HG02759 (cell line): ENCODE data around the gene ZBTB7B.
A peak's percentile ranks its signal among the peaks of the same experiment; 100 is the strongest.

Experiments used
- ATAC-seq: cut with Tn5 transposase; IDR thresholded peaks from one replicate; pipeline ENCODE4 v1.9.1; 2021; ENCODE audit warnings: mild to moderate bottlenecking, moderate library complexity; ENCODE audit not compliant: unreplicated experiment

The ZBTB7B gene

DNA sequence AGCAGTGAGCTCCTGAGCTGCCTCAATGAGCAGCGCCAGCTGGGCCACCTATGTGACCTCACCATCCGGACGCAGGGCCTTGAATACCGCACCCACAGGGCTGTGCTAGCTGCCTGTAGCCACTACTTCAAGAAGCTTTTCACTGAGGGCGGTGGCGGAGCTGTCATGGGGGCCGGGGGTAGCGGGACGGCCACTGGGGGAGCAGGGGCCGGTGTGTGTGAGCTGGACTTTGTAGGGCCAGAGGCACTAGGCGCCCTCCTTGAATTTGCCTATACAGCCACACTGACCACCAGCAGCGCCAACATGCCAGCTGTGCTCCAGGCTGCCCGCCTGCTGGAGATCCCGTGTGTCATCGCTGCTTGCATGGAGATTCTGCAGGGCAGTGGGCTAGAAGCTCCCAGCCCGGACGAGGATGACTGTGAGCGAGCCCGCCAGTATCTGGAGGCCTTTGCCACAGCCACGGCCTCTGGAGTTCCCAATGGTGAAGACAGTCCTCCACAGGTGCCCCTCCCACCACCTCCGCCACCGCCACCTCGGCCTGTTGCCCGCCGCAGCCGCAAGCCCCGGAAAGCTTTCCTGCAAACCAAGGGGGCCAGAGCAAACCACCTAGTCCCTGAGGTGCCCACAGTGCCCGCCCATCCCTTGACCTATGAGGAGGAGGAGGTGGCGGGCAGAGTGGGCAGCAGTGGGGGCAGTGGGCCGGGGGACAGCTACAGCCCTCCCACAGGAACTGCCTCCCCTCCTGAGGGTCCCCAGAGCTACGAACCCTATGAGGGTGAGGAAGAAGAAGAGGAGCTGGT lies 12.3 kb downstream of the ZBTB7B start:
- ATAC-seq = no peak

DNA sequence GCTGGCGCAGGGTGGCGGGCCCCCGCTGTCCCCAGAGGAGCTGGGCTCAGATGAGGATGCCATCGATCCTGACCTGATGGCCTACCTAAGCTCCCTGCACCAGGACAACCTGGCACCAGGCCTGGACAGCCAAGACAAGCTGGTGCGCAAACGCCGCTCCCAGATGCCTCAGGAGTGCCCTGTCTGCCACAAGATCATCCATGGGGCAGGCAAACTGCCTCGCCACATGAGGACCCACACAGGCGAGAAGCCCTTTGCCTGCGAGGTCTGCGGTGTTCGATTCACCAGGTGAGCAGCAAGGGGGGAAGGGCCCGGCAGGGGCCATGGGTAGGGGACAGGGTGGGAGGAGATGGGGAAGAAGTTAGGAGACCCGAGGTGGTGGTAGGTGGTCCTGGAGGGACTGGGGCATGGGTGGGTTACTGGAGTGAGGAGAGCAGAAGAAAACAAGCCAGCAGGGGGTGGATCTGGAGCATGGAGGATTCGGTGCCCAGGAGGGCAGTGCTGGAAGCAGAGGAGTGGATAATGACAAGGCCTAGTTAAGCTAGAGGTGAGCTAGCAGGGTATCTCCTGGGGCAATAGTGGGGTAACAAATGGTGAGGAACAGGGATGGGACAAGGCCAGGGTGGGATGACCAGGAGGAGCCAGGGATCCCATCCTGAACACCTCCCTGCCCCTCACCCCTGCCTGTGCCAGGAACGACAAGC lies 13.1 kb downstream of the ZBTB7B start:
- ATAC-seq = no peak

DNA sequence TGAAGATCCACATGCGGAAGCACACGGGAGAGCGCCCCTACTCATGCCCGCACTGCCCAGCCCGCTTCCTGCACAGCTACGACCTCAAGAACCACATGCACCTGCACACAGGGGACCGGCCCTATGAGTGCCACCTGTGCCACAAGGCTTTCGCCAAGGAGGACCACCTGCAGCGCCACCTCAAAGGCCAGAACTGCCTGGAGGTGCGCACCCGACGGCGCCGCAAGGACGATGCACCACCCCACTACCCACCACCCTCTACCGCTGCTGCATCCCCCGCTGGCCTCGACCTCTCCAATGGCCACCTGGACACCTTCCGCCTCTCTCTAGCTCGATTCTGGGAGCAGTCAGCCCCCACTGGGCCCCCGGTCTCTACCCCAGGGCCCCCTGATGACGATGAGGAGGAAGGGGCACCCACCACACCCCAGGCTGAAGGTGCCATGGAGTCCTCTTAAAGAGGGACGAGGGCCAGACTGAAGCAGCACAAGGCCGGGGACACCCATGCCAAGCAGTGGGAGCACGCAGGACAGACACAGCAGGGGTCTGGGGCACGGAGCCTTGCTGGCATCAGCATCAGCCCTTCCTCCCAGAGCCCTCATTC lies 13.7 kb downstream of the ZBTB7B start:
- no peak for ATAC-seq

DNA sequence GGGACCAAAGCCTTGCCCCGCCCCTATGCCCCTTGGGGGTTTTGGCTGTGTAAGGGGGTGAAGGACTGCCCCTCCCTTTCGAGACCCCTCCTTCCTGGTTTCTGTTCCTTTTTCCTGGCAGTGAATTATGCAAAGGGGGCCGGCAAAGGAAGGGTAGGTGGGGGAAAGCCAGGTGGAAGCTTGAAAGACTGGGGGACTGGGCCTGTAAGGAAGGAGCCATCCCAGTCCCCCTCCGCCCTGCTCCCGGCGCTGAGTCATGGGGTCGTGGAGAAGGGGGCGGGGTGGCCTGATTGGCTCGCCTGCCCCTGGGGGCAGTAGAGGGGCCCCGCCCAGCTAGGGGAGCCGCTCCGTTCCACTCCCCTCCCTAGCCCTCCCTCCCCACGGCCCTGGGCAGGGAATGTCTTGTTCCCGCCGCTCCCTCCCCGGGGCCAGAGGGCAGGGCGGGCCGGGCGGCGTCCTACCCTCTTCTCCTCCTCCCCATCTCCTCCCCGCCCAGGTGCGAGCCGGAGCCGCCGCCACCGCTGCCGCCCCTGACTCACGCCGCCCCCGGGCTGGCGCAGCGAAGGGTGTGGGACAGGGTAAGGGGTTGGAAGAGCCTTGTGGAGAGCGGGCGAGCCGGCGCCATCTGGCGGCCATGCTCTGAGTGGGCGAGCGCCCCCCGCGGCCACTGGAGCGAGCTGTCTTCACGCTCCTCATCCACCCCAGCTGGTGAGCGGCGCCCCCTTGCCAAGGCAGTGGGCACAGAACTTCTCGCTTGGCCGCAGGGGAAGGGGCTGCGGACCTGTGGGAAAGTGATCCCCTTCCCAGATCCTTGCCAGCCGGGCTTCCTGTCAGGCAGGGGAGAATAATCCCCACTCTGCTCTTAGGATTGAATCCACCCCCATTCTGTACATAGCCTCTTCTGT lies 14.7 kb downstream of the ZBTB7B start:
- ATAC-seq = peak; percentile 80

DNA sequence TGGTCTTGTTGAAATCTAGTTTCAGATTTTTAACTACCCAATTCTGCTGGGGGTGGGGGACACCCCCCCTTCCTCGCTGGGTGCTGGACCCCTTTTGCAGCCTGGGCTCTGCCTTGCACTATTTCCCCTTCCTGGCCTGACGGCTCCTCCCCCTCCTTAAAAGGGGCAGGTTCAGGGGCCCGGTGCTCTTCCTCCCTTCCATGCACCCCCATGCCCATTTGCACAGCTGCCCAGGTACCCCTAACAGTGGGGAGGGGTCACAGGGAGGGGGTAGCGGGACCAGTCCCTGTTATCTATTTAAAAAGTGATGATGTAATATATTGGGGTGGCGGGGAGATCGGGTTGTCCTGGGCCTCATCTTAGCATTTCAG lies 15.3 kb downstream of the ZBTB7B start:
- peak; percentile 16 for ATAC-seq

DNA sequence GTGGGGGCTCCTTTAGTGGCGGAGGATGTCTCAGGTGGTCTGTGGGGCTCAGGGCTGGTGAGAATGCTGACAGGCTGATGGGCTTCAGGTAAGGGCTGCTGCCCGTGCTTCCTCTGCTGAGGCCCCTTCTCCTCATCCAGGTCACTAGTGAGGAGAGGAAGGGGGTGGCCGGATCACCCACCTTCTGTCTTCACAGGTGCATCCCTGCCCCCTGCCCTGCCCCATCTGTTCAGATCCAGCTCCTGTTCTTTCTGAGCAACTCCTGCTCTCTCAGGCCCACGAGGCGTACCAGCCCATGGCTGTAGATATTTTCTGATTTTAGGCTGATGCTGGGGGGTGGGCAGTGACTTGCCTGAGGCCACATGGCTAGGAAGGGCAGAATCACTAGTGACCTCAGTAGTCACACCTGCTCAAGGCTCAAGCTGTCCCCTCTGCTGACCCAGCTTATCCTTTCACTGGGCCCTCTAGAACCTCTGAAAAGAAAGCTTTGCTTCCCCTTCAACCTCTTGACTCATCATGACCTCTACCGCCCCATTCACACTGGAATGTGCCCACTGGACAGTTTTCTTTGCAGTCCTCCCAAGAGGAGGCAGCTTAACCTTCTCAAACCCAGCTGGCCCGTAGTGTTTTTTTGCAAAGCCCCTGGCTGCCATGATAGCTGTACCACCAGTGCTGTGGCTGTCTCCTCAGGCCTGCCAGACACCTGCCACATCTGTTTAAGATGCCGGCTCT lies 16.2 kb downstream of the ZBTB7B start:
- ATAC-seq = no peak

DNA sequence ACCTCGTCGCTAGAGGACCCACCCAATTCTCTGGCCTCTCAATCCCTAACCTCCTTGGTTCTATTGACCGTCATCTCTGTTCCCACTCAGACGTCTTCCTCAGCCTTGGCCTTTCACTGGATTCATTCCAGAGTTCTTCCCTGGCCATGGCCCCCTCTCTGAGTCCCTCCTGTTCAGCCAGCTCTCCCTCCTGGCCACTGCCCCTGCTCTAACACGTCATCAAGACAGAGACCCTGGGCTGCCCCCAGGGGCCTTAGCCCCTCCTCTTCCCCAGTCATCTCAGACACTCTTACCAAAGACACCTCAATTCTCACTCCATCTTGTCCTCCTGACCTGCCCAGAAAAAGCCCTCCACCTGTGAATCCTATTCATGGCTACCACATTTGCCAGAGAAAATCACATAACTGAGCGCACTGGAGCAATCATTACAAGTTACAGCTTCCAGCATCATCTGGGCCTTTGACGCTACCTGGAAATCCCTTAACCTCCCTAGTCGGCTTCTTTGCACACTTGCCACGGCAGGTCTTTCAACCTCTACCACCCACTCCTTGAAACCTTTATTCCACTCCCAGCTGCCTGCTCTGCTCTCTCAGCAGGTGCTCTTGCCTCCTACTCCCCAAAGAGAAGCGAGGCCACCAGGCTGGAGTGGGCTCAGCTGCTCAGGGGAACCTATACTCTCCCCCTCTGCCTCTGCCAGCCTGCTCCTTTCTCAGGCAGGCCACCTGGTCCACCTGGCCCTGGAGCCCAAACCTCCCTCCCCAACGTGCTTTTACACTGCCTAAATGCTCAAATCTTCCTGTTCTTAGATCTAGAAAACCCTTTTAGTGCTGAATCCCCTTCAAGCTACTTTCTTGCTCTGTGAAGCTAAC lies 17.0 kb downstream of the ZBTB7B start:
- ATAC-seq = no peak

DNA sequence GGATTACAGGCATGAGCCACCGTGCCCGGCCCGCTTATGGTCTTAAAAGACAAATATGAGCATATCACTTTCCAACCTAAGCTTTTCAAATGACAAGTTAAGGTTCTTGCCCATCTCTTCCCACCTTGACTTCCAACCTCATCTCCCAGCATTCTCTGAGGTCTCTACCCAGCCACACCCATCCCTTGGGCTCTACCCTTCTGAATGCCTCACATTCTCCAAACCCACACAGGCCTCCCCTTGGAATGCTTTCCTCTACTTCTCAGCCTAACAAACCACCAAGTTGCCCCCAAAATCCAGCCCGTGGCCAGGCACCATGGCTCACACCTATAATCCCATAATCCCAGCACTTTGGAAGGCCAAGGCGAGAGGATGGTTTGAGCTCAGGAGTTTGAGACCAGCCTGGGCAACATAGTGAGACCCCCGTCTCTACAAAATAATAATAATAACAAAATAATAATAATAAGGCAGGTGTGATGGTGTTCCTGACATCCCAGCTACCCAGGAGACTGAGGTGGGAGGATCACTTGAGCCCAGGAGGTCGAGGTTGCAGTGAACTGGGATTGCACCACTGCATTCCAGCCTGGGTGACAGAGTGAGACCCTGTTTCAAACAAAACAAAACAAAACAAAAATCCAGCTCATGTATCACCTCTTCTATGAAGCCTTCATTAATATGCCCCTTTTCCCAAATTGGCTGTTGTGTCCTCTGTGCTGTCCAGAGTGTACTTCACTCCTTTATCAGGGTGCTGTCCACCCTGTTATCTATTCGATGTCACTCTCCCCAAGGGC lies 19.7 kb downstream of the ZBTB7B start:
- no peak for ATAC-seq

DNA sequence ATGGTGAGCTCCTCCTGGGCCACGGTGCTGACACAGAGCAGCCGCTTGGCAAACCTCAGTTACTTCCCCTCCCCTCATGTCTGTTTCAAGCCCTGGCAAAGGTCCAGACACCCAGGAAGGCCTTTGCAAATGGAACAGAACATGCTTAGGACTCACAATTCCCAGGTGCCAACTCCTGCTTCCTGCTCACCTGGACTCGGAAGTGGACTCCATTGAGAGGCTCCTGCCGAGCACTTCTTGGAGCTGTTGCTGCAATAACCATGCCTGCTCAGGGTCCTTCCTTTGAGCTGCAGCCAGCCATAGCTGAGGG lies 20.3 kb downstream of the ZBTB7B start:
- no peak for ATAC-seq

DNA sequence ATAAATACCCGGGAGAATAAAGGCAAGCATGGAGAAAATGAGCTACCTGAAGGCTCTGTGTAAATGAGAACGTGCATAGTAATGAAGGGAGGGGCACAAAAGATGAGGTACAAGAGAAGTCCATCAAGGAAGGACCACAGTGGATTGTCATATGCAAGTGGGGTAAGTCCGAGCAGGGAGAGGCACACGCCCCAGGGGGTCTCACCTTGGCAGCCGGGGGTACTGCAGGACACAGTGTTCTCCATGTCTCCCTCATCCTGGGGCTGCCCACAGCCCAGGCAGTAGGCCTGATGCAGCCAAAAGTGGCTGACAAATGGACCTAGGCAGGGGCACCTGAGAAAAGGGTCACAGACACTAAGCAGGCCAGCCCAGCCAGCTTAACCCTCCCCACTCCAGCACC lies 21.0 kb downstream of the ZBTB7B start:
- no peak for ATAC-seq

DNA sequence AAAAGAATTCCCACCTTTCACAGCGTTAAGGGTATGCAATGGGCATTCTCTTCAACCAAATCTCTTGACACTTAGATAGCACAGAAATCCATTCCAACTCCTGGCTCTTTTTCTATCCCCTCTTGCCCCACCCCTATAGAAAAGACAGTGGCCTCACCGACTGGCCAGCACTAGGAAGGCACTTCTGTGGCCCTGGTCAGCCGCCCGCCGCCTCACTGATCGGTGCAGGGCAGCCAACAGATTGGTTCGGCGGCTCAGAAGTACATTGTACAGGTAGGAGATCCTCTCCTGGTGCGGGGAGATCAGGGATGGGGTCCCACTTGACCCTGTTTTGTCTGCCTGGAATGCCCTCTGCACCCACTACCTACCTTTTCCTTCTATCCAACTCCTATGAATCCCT lies 21.7 kb downstream of the ZBTB7B start:
- no peak for ATAC-seq

DNA sequence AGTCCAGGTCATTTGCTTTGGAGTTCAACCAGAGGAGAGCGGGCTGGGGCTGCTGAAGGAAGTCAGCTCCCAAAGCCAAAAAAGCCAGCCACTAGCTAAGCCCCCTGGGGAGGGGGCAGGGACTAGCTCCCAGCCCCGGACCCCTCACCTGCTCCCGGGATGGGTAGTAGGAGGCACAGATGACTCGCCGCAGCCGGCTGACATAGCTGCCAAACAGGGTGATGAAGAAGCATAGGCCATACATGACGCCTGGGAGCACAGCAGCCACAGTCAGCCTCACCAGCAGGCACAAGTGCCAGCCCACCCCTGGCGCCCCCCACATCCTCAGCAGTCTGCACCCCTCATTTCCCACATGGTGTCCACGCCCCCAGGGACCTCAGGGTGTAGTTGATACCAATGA lies 23.6 kb downstream of the ZBTB7B start:
- ATAC-seq = no peak

DNA sequence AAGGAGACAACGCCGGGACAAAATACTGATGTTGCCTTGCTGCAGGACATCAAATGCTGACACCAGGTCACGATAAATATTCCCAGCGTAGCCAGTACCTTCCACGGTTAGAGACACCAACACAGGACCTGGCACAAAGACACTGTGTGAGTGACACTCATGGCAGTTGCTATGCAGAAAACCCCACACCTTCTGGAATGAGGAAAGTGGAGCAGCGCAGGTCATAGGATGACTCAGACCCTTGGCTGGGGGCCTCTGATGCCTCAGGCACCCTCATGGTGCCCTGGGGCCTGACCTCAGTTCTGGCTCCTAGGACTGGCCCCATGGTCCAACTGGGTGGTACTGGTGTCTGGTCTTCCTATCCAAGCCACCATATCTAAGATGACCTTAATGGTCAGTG lies 24.0 kb downstream of the ZBTB7B start:
- ATAC-seq = no peak

DNA sequence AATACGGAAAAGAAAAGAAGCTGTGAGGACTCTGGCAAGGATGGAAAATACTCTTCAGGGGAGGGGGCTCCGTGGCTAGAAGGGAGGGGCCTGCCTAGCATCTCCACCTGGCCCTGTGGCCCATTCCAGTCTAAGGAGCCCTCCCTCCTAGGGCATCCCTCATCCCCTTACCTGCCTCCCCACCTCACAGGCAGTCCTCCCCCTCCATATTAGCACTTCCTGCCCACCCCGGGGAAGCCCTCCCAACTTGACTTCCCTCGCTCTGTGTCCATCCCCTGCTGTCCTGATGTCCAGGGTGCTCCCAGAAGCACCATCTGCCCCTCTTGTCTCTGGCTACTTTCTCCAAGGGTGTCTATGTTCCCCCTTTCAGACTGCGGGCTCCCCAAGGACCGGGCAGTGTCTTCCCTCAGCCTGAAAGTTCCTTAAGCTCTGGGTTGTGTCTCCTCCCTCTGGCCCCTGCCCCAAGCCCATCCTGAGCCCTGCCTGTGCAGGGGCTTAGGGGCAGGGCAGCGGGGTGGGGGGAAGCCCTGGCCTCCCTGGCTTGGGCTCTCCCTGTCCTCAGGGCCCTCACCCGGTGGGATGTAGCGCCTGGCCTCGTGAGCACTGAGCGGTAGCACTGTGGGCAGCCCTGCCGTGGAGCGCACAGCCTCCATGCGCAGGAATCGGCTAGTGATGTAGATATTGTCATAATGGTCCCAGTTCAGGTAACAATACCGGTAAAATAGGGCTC lies 27.1 kb downstream of the ZBTB7B start:
- ATAC-seq = no peak

DNA sequence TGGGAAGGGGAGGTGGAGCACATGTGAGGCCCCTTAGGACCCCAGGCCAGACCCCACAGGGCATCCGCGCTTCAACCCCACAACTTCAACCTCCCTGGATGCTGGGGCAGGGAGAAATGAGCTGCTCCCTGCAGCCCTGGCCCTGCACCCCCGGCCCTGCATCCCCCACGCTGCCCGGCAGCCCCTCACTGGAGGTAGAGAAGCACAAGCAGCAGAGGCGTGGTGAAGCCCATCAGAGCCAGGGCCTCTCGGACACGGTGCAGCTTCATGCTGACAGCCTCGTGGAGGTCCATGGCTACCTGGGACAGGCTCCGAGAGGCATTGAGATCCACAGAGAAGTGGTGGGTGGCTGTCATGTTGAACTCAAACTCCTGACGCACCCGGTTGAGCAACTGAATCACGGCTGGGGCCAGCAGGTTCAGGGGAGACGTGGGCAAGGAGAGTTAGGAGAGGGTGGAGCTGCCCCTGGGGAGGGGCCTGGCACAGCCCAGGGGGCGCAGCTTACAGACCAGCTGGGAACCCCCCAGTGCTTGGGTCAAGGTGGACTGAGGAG lies 27.7 kb downstream of the ZBTB7B start:
- no peak for ATAC-seq

DNA sequence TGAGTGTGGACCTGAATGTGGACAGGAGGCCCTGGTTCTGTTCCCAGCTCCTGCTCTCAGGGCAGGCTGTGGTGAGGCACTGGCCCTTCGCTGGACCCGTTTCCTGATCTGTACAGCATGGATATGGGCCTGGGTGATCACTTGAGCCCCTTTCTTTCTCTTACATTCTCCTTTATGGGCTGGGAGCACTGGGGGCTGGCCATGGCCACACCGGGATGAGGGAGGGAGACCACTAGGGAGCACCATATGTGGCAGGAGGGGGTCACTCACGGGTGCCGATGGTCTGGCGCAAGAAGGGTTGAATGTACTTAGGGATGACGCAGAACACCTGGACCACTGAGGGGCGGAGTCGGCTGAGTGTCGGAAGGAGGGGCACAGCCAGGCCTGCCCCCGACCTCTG lies 28.3 kb downstream of the ZBTB7B start:
- no peak for ATAC-seq

DNA sequence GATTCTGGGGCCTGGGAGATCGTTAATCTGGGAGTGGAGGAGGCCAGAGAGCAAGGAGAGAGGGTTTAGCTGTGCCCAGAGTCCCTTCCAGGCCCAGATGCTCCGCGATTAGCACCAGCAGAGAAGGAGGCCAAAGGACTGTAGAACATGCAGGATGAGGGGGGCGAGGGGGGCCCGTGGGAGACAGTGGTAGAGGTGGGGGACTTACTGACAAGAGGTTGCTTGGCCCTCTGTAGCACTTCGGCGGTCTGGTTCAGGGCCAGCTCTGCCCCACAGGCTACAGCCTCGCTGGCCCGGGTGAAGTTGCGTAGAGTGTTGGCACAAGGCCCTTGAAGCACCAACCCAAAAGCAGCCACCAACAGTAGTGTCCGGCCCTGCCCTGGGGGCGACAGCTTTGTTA lies 30.3 kb downstream of the ZBTB7B start:
- no peak for ATAC-seq

DNA sequence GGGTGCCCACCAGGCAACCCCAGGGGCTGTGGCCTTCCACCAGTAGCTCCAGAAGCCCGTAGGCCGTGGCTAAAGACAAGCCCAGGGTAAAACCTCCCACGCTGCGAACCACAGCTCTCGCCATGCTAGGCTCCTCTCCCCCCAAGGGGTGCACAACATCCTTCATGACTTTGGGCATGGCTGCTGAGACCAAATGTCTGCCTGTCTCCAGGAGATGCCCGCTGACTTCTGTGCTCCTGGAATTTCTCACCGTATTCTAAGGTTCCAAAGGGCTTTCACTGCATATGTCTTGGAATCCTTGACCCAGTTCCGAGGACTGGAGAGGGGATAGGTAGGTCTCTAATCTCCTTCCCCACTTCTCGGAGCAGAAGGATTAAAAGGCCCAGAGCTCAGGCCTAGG lies 30.9 kb downstream of the ZBTB7B start, which contains the start of the genes DCST1 and DCST2:
TSS of gene DCST1 (plus strand) at position 301 of the 400 bp plus-strand sequence. CDS start 213 bp downstream, outside the sequence.
TSS of gene DCST2 (minus strand) at position 258 of the 400 bp plus-strand sequence. CDS start at position 178, 80 bp downstream.
- no peak for ATAC-seq
